IMR-90 (cell line): ENCODE data around the gene ISLR2. TPM values are rescaled to one million over a fixed set of nuclear protein-coding genes. Genes with fewer than 3 reads are reported as not detected.

Experiments used
- ATAC-seq: fragments of 200-7000 bp; cut with Tn5 transposase; 2 replicates; pipeline ENCODE4 v1.9.1; 2020; ENCODE audit warnings: low read depth, mild to moderate bottlenecking, moderate library complexity
- BruUV-seq: library from RNA; stranded (reverse); fragments of 400-500 nt; replicated peaks from 2 replicates; lab custom pipeline; 2021; lab: Mats Ljungman, UMichigan
- CTCF ChIA-PET: fragments of 300-600 bp; formaldehyde crosslinking; extraction: SDS; loops from one replicate; lab custom pipeline; 2021; ENCODE audit warnings: antibody characterized with exemption; lab: Yijun Ruan, JAX
- POLR2A ChIA-PET: fragments of 300-600 bp; sonication (Branson Sonifier 250); formaldehyde crosslinking; loops from one replicate; lab custom pipeline; 2022; ENCODE audit warnings: antibody characterized with exemption; ENCODE audit not compliant: unreplicated experiment; lab: Charles Lee
- DNase-seq: peaks from one replicate; pipeline ENCODE4 v3.0.0; 2013
- H2AFZ ChIP-seq: replicated peaks from 2 replicates; pipeline ENCODE3; 2013; ENCODE audit warnings: low read length, mild to moderate bottlenecking; ENCODE audit not compliant: poor library complexity
- H2AK5ac ChIP-seq: 2 replicates; pipeline ENCODE4 v1.6.1; 2013; ENCODE audit warnings: low read depth, low read length, inconsistent platforms
- H2AK9ac ChIP-seq: replicated peaks from 2 replicates; pipeline ENCODE3; 2013; ENCODE audit warnings: mild to moderate bottlenecking, low read depth, low read length, moderate library complexity; ENCODE audit not compliant: poor library complexity
- H2BK120ac ChIP-seq: 2 replicates; pipeline ENCODE4 v1.6.1; 2013; ENCODE audit warnings: low read depth, low read length, inconsistent platforms
- H2BK15ac ChIP-seq: 3 replicates; pipeline ENCODE4 v1.6.1; 2013; ENCODE audit warnings: low read depth, low read length, inconsistent platforms
- H2BK20ac ChIP-seq: 2 replicates; pipeline ENCODE4 v1.6.1; 2013; ENCODE audit warnings: low read depth, mild to moderate bottlenecking, inconsistent platforms, low read length, moderate library complexity
- H2BK5ac ChIP-seq: 2 replicates; pipeline ENCODE4 v1.6.1; 2013; ENCODE audit warnings: mild to moderate bottlenecking, low read depth, low read length, inconsistent platforms; ENCODE audit not compliant: poor library complexity, severe bottlenecking
- H3K14ac ChIP-seq: replicated peaks from 2 replicates; pipeline ENCODE4 v1.6.1; 2013; ENCODE audit warnings: low read depth, low read length, inconsistent platforms
- H3K18ac ChIP-seq: 2 replicates; pipeline ENCODE4 v1.6.1; 2013; ENCODE audit warnings: low read depth, low read length, control low read depth
- H3K23ac ChIP-seq: 2 replicates; pipeline ENCODE4 v1.6.1; 2013; ENCODE audit warnings: low read depth, low read length, inconsistent platforms
- H3K27ac ChIP-seq: 2 replicates; pipeline ENCODE4 v1.5.1; 2013; ENCODE audit warnings: mild to moderate bottlenecking, control low read depth, low read length; ENCODE audit not compliant: insufficient read depth
- H3K27me3 ChIP-seq: 2 replicates; pipeline ENCODE4 v1.6.1; 2013; ENCODE audit warnings: low read length; ENCODE audit not compliant: control insufficient read depth, insufficient read depth
- H3K36me3 ChIP-seq: 2 replicates; pipeline ENCODE4 v1.6.1; 2013; ENCODE audit warnings: low read length, mixed read lengths; ENCODE audit not compliant: control insufficient read depth, insufficient read depth
- H3K4ac ChIP-seq: 2 replicates; pipeline ENCODE4 v1.6.1; 2013; ENCODE audit warnings: low read depth, low read length, inconsistent platforms
- H3K4me1 ChIP-seq: 2 replicates; pipeline ENCODE4 v1.6.1; 2013; ENCODE audit warnings: low read length, mixed read lengths; ENCODE audit not compliant: control insufficient read depth, insufficient read depth
- H3K4me2 ChIP-seq: 2 replicates; pipeline ENCODE4 v1.6.1; 2013; ENCODE audit warnings: low read depth, mild to moderate bottlenecking, control low read depth, low read length, moderate library complexity
- H3K4me3 ChIP-seq: 2 replicates; pipeline ENCODE4 v1.5.1; 2013; ENCODE audit warnings: low read depth, mild to moderate bottlenecking, control low read depth, low read length, moderate library complexity; ENCODE audit not compliant: insufficient read depth
- H3K56ac ChIP-seq: 2 replicates; pipeline ENCODE4 v1.6.1; 2013; ENCODE audit warnings: low read length, inconsistent platforms; ENCODE audit not compliant: insufficient read depth; ENCODE audit errors: extremely low read depth
- H3K79me1 ChIP-seq, 2 experiments: 2 replicates each; pipeline ENCODE4 v1.6.1; 2013; ENCODE audit warnings: low read length in 2 of 2, inconsistent platforms in 1 of 2, low read depth in 1 of 2
- H3K9ac ChIP-seq: 2 replicates; pipeline ENCODE4 v1.6.1; 2013; ENCODE audit warnings: low read depth, low read length, control low read depth
- H3K9me1 ChIP-seq: 2 replicates; pipeline ENCODE4 v1.6.1; 2013; ENCODE audit warnings: low read length, inconsistent platforms; ENCODE audit not compliant: insufficient read depth
- H3K9me3 ChIP-seq: 2 replicates; pipeline ENCODE4 v1.6.1; 2013; ENCODE audit warnings: low read length; ENCODE audit not compliant: control insufficient read depth, insufficient read depth
- H4K20me1 ChIP-seq: 2 replicates; pipeline ENCODE4 v1.6.1; 2013; ENCODE audit warnings: low read length, inconsistent platforms; ENCODE audit not compliant: insufficient read depth
- H4K5ac ChIP-seq: 2 replicates; pipeline ENCODE4 v1.6.1; 2013; ENCODE audit warnings: mild to moderate bottlenecking, low read depth, low read length, control low read depth
- H4K8ac ChIP-seq, 2 experiments: 2 replicates each; pipeline ENCODE4 v1.6.1; 2013; ENCODE audit warnings: low read depth in 2 of 2, low read length in 2 of 2, control low read depth in 1 of 2, inconsistent platforms in 1 of 2
- H4K91ac ChIP-seq: 2 replicates; pipeline ENCODE4 v1.6.1; 2013; ENCODE audit warnings: low read depth, low read length, inconsistent platforms; ENCODE audit not compliant: insufficient read depth
- ELK1 ChIP-seq: fragments of 150-350 bp; IDR thresholded peaks from 2 replicates; pipeline ENCODE4 v1.6.1; 2016; ENCODE audit warnings: low read depth, mild to moderate bottlenecking, low read length, moderate library complexity, borderline replicate concordance
- MAZ ChIP-seq: IDR thresholded peaks from 2 replicates; pipeline ENCODE4 v1.6.1; 2012; ENCODE audit warnings: low read depth, mild to moderate bottlenecking, low read length, improper control_type of control experiment, moderate library complexity, borderline replicate concordance
- RAD21 ChIP-seq: IDR thresholded peaks from 2 replicates; pipeline ENCODE4 v1.6.1; 2012; ENCODE audit warnings: low read length, improper control_type of control experiment
- WGBS, 2 experiments: methylation state at CpG; one replicate each; pipeline versions ENCODE4 v1.1.5 to v1.1.7; 2013; ENCODE audit warnings: missing lambda C conversion rate in 2 of 2; ENCODE audit not compliant: insufficient read length in 1 of 2; ENCODE audit errors: extremely low coverage in 2 of 2; 5-methylcytosine and 5-hydroxymethylcytosine counted together
- dilution Hi-C: fragments of 300-500 bp; cut with HindIII; formaldehyde crosslinking; loops from one replicate; pipeline ENCODE4 v1.14.3; 2018; ENCODE audit warnings: low sequenced_read_pairs; ENCODE audit not compliant: unreplicated experiment
- in situ Hi-C: fragments of 300-500 bp; cut with MboI; formaldehyde crosslinking; loops from 3 replicates; pipeline ENCODE4 v1.14.3; 2019; ENCODE audit warnings: low sequenced_read_pairs, inconsistent platforms, mixed read lengths
- intact Hi-C: fragments of 100-400 bp; cut with micrococcal nuclease; formaldehyde crosslinking; loops from 2 replicates; pipeline ENCODE4 v1.10.0; 2022
- polyA plus RNA-seq, 3 experiments: library from polyadenylated mRNA; depleted of rRNA; stranded (reverse); fragments of >200 nt; gene quantifications; 2 replicates each; pipeline ENCODE4 v1.2.3, GENCODE V29; 2012; ENCODE audit warnings: low replicate concordance in 1 of 3
- total RNA-seq: library from RNA; depleted of rRNA; stranded (reverse); fragments of >200 nt; gene quantifications from 2 replicates; pipeline ENCODE4 v1.2.3, GENCODE V29; 2012

ISLR2 gene
- total and polyA plus RNA-seq, 2 of the 4 experiments (the other 2 are of a cell fraction) = not detected

DNA sequence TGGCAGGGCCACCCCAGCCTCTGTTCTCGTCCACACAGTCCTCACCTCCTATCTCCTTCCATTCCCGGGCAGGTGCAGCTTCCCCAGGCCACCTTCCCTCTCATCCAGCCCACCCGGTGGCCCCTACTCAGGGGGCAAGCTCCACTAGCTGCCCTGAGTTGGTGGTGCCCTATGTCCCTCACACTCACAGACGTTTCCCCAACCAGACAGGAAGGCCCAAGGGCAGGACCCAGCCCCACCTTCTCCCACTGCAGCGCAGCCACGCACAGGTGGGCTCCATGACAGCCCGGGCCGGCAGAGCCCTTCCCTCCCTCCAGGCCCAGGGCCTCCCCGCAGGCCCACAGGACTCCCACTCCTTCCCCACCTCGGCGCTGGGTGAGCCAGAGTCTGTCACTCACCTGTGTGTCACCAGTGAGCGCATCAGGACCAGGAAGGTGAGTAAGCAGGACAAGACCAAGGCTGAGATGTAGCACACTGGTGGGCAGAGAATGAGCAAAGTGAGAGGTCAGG, 54.3 kb downstream of the ISLR2 start:
- H3K4me2 ChIP-seq = no peak overlapping the region
- ChIA-PET POLR2A (no interaction called here), CTCF (no interaction called here)
- H2AK9ac ChIP-seq = no peak overlapping the region
- H4K91ac ChIP-seq = no peak overlapping the region
- peaks cover 6% of the 10 kb centered on the region for H3K4me1 ChIP-seq
- WGBS, 2 experiments = 63% methylated on average over 3 of the region's 12 CpGs; no CpG with 5 or more reads in 1 of the 2 experiments
- no peak overlapping the region for H3K56ac ChIP-seq
- no peaks in the 10 kb centered on the region for H3K36me3 ChIP-seq
- no peak overlapping the region for H2BK120ac ChIP-seq
- no peak overlapping the region for H2AK5ac ChIP-seq
- no peak for ATAC-seq
- intact Hi-C loops = no loop called here
- H2BK20ac ChIP-seq = no peak overlapping the region
- H3K9me3 ChIP-seq = no peaks in the 10 kb centered on the region
- no peak overlapping the region for H3K23ac ChIP-seq
- BruUV-seq = no TSS peak
- H3K9me1 ChIP-seq = peaks cover 7% of the 10 kb centered on the region; the same call in 1 of the 2 replicates
- no peak overlapping the region for H2BK5ac ChIP-seq
- H3K14ac ChIP-seq = no peak overlapping the region
- no peak overlapping the region for H2AFZ ChIP-seq
- no peaks in the 10 kb centered on the region for H3K79me1 ChIP-seq
- H2BK15ac ChIP-seq = no peak overlapping the region
- H4K20me1 ChIP-seq = no peaks in the 10 kb centered on the region
- H3K27me3 ChIP-seq = peaks cover 19% of the 10 kb centered on the region
- no peak overlapping the region for H3K4me3 ChIP-seq
- no peak overlapping the region for H4K8ac ChIP-seq
- DNase-seq = no peak
- dilution Hi-C loops = no loop called here
- TF ChIP-seq RAD21 (no peak), MAZ (no peak), ELK1 (no peak)
- no peak overlapping the region for H3K9ac ChIP-seq
- H3K18ac ChIP-seq = no peak overlapping the region
- no peak overlapping the region for H4K5ac ChIP-seq
- no peak overlapping the region for H3K27ac ChIP-seq
- in situ Hi-C loops = no loop called here
- H3K4ac ChIP-seq = no peak overlapping the region
